Common myeloid progenitor, CD34-positive (primary cell): Measurements from ENCODE around the gene SLC15A3.

Experiments
- CTCF ChIA-PET: fragments of 350-600 bp; sonication (Branson Sonifier 250); formaldehyde crosslinking; loops from one replicate; lab custom pipeline; 2021; ENCODE audit warnings: antibody characterized with exemption; lab: Charles Lee
- POLR2A ChIA-PET: fragments of 350-600 bp; sonication (Branson Sonifier 250); formaldehyde crosslinking; loops from one replicate; lab custom pipeline; 2021; ENCODE audit warnings: antibody characterized with exemption; lab: Charles Lee
- DNase-seq, 3 donors: peaks; one replicate each; pipeline versions ENCODE4 v3.0.0 to v3.0.0-alpha.2; 2013
- H3K27ac ChIP-seq, 2 experiments: 1 replicate in 1 of 2; 2 replicates in 1 of 2; pipeline ENCODE4 v1.7.0; 2013; ENCODE audit warnings: inconsistent platforms in 2 of 2, low read length in 2 of 2, mild to moderate bottlenecking in 2 of 2, low read depth in 1 of 2, moderate library complexity in 1 of 2; ENCODE audit not compliant: severe bottlenecking in 2 of 2, insufficient read depth in 1 of 2, poor library complexity in 1 of 2
- H3K27me3 ChIP-seq, 5 experiments: replicated peaks in 2 of 5; 1 replicate in 3 of 5; 2 replicates in 2 of 5; pipeline versions ENCODE4 v1.6.1 to v1.7.0; 2013; ENCODE audit warnings: low read length in 4 of 5, mild to moderate bottlenecking in 2 of 5, moderate library complexity in 2 of 5, inconsistent platforms in 1 of 5; ENCODE audit not compliant: insufficient read depth in 5 of 5, control insufficient read depth in 4 of 5
- H3K36me3 ChIP-seq, 4 experiments: 1 replicate in 2 of 4; 2 replicates in 2 of 4; pipeline versions ENCODE4 v1.6.1 to v1.7.0; 2013; ENCODE audit warnings: low read length in 3 of 4, control low read depth in 1 of 4, mild to moderate bottlenecking in 1 of 4; ENCODE audit not compliant: control insufficient read depth in 4 of 4, insufficient read depth in 4 of 4
- H3K4me1 ChIP-seq, 4 experiments: 1 replicate in 3 of 4; 2 replicates in 1 of 4; pipeline versions ENCODE4 v1.6.1 to v1.7.1; 2013; ENCODE audit warnings: low read length in 3 of 4, mild to moderate bottlenecking in 3 of 4, control low read depth in 1 of 4, inconsistent platforms in 1 of 4, moderate library complexity in 1 of 4; ENCODE audit not compliant: control insufficient read depth in 4 of 4, insufficient read depth in 4 of 4; ENCODE audit errors: control extremely low read depth in 1 of 4
- H3K4me3 ChIP-seq, 7 experiments: 1 replicate in 4 of 7; 2 replicates in 3 of 7; pipeline versions ENCODE4 v1.5.1 to v1.7.0; 2013; ENCODE audit warnings: mild to moderate bottlenecking in 7 of 7, low read length in 6 of 7, moderate library complexity in 6 of 7, inconsistent platforms in 2 of 7, low read depth in 2 of 7, control low read depth in 1 of 7; ENCODE audit not compliant: insufficient read depth in 4 of 7, control insufficient read depth in 1 of 7; ENCODE audit errors: extremely low read depth in 1 of 7
- H3K9me3 ChIP-seq, 5 experiments: 1 replicate in 4 of 5; 2 replicates in 1 of 5; pipeline versions ENCODE4 v1.6.1 to v1.7.1; 2013; ENCODE audit warnings: low read length in 4 of 5, mild to moderate bottlenecking in 2 of 5, inconsistent platforms in 1 of 5, low read depth in 1 of 5, moderate library complexity in 1 of 5; ENCODE audit not compliant: control insufficient read depth in 4 of 5, insufficient read depth in 2 of 5; ENCODE audit errors: control extremely low read depth in 1 of 5
- WGBS: methylation state at CpG from one replicate; pipeline ENCODE4 v1.1.5; 2013; ENCODE audit not compliant: insufficient coverage; 5-methylcytosine and 5-hydroxymethylcytosine counted together

The SLC15A3 gene

DNA sequence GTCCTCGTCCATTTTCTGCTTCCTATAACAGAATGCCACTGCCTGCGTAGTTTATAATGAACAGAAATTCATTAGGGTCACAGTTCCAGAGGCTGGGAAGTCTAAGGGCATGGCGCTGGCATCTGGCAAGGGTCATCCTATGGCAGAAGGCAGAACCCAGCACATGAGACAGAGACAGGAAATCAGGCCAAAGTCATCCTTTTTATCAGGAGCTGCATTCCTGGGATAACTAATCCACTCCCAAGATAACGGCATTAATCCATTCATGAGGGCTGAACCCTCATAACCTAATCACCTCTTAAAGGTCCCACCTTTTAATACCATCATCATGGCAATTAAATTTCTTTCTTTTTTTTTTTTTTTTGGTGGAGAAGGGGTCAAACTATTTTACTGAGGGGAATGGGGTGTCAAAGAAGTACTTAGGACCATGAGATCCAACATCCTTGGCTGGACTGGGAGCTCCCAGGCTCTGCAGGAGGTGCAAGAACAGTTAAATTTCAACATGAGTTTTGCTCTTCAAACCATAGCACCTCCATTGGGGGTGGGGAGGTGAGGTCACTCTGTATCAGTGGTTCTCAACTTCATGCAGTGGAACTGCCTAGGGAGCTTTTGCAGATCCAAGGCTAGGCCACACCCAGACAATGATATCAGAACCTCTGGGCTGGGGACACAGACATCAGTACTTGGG is 33.6 kb downstream of the SLC15A3 start:
- 100% methylated on average over 4 of the region's 4 CpGs for WGBS
- CTCF ChIA-PET: interaction anchor here (1.0 to 4.2 kb wide), 6 partner anchors 10 to 211 kb away, joined by 3 to 12 read pairs (median 3); no protein-coding TSS in a partner anchor
- Histone ChIP-seq H3K9me3 (no peaks in the 10 kb centered on the region), H3K27ac (no peak overlapping the region), H3K27me3 (peaks cover 0 to 12% (median 2%) of the 10 kb centered on the region in 5 experiments), H3K4me1 (peaks cover 18 to 45% (median 39%) of the 10 kb centered on the region in 4 experiments), H3K36me3 (peaks cover 18 to 48% (median 43%) of the 10 kb centered on the region in 4 experiments), H3K4me3 (no peak overlapping the region)
- POLR2A ChIA-PET: no interaction called here
- DNase-seq: no peak

- Histone ChIP-seq H3K4me3 (no peak overlapping the region), H3K4me1 (peaks cover 23 to 48% (median 42%) of the 10 kb centered on the region in 4 experiments), H3K9me3 (no peaks in the 10 kb centered on the region), H3K27me3 (peaks cover 0 to 3% (median 0%) of the 10 kb centered on the region in 5 experiments), H3K36me3 (peaks cover 16 to 37% (median 35%) of the 10 kb centered on the region in 4 experiments), H3K27ac (no peak overlapping the region)
- WGBS: 100% methylated on average over 1 of the region's 1 CpG
- no peak for DNase-seq
- ChIA-PET CTCF (interaction anchor here (1.1 kb wide), 1 partner anchor 29 kb away, joined by 3 read pairs; no protein-coding TSS in a partner anchor), POLR2A (no interaction called here)
Observed at GRCh38 chr11:60917267-60917666, 34.7 kb downstream of the SLC15A3 start.

DNA sequence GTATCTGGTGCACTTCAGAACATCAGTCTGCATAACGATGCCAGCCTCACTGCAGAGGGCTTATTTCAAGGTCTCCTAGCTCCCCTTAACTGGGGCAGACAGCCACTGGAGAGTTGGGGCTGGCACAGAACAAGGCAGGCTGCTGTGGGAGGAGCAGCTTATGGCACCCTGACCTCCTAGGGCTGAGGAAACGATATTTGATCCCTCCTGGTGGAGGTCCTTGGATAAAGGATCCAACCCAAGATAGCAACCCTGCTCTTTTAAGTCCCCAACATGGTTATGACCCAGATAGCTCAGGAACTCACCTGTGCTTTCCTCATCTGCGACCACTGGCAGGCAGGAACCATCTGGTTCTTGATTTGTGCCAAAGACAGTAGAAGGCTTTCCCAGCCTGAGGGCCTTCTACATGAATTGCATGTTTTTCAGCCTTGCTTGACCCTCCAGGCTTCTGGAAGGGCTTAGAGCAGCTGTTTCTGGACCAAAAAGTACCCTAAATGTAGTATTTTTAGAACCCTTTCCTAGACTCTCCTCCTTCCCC is 35.2 kb downstream of the SLC15A3 start:
- no peak for DNase-seq
- Histone ChIP-seq H3K36me3 (peaks cover 15 to 32% (median 29%) of the 10 kb centered on the region in 4 experiments), H3K27me3 (no peaks in the 10 kb centered on the region), H3K4me3 (no peak overlapping the region), H3K27ac (no peak overlapping the region), H3K9me3 (no peaks in the 10 kb centered on the region), H3K4me1 (peaks cover 23 to 48% (median 42%) of the 10 kb centered on the region in 4 experiments)
- POLR2A ChIA-PET: no interaction called here
- WGBS: 92% methylated on average over 3 of the region's 3 CpGs
- CTCF ChIA-PET: interaction anchor here (1.1 to 1.7 kb wide), 3 partner anchors 11 to 149 kb away, joined by 3 to 11 read pairs (median 3); no protein-coding TSS in a partner anchor

- DNase-seq: peak; percentile 72 to 89 (median 85)
- Histone ChIP-seq H3K4me1 (peaks cover 23 to 53% (median 46%) of the 10 kb centered on the region in 4 experiments), H3K36me3 (peaks cover 5 to 19% (median 16%) of the 10 kb centered on the region in 4 experiments), H3K27ac (no peak overlapping the region), H3K27me3 (no peaks in the 10 kb centered on the region), H3K4me3 (peak overlapping the region in 6 of 7 experiments; percentile 80 to 98 (median 92)), H3K9me3 (no peaks in the 10 kb centered on the region)
- CTCF ChIA-PET: interaction anchor here (0.8 to 2.3 kb wide), 16 partner anchors 8 to 214 kb away, joined by 3 to 13 read pairs (median 4); partner anchors contain the start of gene PRPF19
- 8% methylated on average over 14 of the region's 17 CpGs for WGBS
- POLR2A ChIA-PET: interaction anchor here (1.1 kb wide), 1 partner anchor 9 kb away, joined by 3 read pairs; the partner anchor contains the start of gene TMEM132A
Observed at GRCh38 chr11:60915248-60915914, 36.6 kb downstream of the SLC15A3 start.

- Histone ChIP-seq H3K36me3 (peaks cover 2 to 13% (median 10%) of the 10 kb centered on the region in 4 experiments), H3K27ac (peak overlapping the region in 1 of 2 experiments; percentile 92), H3K4me3 (peak overlapping the region; percentile 50 to 98 (median 92)), H3K27me3 (no peaks in the 10 kb centered on the region), H3K4me1 (peaks cover 23 to 53% (median 46%) of the 10 kb centered on the region in 4 experiments), H3K9me3 (no peaks in the 10 kb centered on the region)
- DNase-seq: peak in 1 of 3 donors; percentile 44
- ChIA-PET POLR2A (interaction anchor here (1.1 kb wide), 1 partner anchor 9 kb away, joined by 3 read pairs; the partner anchor contains the start of gene TMEM132A), CTCF (interaction anchor here (0.8 to 2.3 kb wide), 9 partner anchors 8 to 215 kb away, joined by 3 to 13 read pairs (median 3); partner anchors contain the start of gene PRPF19)
- WGBS: under 1% methylated on average over 19 of the region's 31 CpGs
Observed at GRCh38 chr11:60914633-60915247, 37.2 kb downstream of the SLC15A3 start.
